Nucleus accumbens (tissue), 56 donors: Measurements from ENCODE around the gene CD81.

ENCODE experiments used
- DNase-seq, 56 donors: peaks; one replicate each; lab custom pipeline; 2025; lab: John Stamatoyannopoulos, UW

Gene CD81

DNA sequence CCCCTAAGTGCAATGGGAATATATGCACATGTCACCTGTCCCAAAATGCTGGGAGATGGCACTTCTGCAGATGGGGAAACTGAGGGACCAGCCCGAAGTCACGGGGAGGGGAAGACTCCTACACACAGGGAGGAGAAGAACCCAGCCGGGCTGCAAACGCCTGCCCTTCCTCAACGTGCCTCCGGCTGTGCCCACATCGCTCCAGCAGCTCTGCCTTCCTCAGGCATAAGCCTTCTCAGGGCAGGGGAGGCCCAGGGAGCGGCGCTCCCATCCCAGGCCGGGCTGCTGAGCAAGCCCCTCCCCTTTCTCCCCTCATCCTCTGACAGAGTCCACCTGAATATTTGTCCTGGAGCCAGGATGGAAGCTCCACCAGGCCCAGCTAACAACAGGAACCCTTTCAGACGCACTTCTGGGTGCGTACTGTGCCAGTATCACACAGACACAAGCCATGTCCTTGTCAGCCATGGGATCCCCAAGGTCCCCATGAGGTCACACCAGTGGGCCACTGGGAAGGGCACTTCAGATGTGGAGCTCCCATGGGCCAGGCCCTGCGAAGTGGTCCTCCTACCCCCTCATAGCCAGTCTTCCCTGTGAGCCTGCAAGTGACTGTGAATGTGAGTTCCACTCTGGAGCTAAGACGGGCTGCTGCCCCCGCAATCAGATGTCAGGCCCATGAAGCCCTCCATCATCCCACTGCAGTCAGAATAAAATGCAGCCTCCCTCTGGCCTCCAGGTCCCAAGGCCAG is 2.5 kb upstream of the CD81 start:
- no peak for DNase-seq

DNA sequence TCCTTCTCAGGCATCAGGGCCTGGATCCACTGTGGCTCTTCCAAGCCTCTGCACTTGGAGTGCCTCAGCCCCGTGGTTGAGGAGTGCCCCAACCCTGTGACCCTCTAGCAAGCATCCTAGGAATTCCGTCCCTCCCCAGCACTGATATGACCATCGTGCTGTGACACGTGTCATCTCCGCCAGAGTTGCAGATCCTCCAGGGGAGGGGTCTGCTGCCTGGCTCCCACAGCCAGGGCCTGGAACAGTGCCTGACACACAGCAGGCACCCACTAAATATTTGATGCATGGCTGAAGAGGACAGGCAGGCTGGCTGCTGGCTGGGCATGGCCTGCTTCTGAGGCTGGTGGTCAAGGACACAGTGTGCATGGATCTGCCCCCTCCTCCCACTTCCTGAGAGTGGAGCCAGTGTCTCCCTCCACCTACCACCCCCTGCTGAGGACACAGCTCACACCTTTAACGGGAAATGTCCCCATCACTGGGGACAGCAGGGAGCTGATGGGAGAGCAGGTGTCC is 1.7 kb upstream of the CD81 start:
- DNase-seq, result no peak

DNA sequence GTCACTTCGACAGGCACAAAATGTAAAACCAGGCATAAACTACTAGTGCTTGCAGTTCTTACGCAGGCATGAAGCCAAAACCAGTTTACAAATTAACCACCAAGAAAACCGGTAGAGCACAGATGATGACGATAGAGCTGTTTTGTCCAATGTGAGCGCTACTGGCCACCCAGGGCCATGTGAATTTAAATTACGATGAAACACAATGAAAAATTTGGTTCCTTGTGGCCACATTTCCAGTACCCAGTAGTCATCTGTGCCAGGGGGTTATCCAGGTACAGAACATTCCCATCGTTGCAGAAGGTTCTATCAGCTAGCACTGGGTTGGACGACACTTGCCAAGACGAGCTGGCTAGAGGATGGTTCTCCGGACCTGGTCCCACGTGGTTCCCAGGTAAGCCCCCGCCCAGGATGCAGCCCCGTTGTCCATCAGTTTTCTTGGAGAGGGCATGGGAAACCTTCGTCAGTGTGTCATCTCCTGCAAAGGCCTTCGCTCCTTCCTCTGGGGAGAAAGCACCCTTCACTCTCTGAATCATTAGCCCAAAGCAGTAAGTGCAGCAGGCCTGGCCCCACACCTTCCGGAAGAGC is 1.1 kb upstream of the CD81 start:
- no peak for DNase-seq

DNA sequence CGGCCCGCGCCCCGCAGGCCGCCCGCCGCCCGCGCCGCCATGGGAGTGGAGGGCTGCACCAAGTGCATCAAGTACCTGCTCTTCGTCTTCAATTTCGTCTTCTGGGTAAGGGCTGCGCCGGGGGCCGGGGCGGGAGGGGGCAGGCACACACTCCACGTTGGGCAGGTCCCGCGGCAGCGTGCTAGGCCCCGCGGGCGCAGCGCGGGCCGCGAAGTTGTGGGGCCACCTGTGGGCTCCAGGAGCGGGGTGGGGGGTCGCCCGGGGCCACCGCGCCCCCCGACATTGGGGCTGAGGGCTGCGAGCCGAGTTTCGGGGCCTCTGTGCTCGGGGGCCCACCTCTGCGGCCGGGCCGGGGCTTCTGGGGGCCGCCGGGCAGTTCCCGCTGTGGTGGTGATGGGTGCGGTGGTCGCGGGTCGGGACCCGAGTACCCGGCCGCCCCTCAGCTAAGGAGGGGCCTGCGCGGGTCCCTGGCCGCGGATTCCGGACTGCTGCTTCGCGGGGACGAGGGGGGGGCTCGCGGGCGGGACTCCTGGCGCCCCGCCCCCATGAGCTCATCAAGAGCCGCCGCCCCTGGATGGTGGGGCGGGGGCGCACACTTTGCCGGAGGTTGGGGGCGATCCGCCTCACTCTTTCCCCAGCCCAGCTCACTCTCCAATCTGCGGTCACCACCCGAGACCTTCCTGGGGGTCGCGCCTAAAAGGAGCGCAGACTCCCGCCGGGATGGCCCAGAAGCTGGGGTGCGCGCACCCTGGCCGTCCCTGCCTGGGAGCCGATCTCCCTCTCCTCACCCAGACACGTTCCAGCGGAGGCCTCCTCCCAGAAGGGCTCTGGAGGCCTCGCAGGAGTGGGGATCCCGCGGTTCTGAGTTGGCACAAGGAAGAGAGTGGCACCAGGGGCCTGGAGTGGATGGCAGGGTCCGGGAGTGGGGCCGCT is 667 bp downstream of the CD81 start:
- DNase-seq, result peak in 34 of 56 donors; percentile 14 to 82 (median 46)

DNA sequence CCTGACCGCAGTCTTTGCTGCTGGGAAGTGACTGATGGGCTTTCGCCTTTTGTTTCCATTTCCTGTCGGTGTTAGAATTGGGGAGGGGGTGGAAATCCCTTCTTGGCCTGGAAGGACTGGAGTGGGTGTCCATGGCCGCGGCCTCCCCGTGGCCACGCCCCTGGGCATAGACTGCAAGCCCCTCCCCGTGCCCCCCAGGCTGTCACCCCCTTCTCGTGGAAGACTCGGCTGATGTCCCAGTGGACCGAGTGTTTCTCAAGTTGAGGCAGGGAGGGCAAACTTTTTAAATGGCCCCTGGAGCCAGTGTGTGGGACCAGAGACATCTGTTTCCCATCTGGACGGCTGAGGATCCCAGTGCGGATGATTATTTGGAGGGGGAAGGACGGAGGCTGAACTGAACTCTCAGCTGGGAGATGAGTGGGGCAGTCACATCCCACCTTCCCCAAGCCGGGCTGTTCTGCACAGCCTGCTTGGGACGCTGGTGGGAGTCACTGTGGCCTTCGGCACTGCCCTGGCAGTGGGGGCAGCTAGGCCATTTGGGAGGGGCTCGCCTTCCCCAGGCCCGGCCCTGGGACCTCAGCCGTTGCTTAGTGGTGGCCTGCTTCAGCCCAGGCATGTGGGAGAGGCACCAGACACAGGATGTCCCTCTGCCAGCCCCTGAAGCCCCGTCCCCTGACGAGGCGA is 1.6 kb downstream of the CD81 start:
- DNase-seq, result peak in 2 of 56 donors; percentile 16 to 38

DNA sequence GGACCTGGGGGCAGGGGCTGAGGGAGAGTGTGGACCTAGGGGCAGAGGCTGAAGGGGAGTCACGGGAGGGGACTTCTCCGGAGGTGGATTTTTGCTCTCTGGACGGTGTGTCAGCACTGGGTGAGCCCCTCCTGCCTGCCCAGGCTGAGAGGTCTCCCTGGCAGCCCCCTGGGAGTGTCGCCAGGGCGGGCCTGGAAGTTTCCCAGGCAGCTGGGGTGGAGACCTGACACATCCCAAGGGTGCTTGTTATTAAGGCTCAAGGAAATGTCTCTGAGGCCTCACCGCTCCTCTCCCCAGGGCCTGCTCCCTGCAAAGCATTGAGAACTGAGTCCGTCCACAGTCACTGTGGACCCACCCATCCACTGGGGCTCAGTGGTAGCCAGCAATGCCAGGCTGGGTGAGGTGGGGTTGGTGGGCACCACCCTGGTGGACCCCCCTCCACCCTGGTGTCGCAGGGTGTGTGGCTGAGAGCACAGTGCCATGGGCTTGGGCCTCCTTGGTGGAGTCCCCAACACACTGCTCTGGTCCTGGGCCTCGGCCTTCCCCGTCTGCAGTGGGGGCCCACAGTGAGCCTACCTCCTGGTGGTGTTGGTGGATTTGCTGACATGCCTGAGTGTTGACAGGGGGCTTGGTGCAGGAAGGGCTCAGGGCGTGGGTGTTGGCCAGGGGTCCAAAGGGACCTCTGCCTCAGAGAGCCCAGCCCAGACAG is 2.5 kb downstream of the CD81 start:
- DNase-seq, result peak in 1 of 56 donors; percentile 30

DNA sequence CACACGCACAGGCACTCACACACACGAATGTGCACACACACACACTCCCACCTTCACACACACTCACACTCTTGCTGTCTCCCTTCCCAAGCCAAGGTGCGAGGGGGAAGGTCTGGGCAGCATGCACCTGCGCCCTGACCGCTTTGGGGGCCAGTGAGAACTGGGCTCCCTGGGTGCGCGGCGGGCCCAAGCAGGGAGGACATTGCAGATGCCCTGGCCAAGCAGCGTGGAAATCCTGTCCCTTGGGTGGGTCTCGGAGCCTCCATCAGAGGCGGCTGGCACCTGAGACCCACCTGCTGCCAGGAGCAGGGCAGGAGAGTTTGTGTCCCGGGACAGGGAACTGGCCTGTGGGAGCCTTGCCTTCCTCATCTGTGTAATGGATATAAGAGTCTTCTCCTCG is 3.3 kb downstream of the CD81 start:
- DNase-seq, result no peak

DNA sequence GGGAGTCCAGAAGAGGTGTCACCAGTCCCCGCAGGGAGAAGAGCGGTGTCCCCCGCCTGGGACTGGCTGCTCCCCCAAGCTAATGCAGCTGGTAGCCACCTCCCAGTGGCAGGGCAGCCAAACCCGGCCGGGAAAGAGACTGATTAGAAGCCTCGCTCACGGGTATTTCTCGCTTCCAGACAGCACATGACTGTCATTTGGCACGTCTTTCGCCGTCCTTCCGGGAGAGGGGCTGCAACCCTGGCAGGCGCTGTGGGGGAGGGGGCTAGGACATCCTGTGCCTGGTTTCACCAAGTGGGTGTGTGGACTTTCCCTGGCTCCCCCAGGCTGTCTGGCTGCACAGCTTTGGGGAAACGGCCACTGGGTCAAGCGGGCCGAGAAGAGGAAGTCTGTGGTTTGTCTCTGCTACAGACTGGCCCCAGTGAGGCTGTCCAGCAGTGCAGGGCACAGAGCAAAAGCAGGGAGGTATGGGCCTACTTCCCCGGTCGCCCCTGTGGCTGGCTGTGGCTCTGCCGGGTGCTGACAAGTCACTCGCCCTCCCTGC is 3.8 kb downstream of the CD81 start:
- DNase-seq, result peak in 34 of 56 donors; percentile 19 to 72 (median 46)

DNA sequence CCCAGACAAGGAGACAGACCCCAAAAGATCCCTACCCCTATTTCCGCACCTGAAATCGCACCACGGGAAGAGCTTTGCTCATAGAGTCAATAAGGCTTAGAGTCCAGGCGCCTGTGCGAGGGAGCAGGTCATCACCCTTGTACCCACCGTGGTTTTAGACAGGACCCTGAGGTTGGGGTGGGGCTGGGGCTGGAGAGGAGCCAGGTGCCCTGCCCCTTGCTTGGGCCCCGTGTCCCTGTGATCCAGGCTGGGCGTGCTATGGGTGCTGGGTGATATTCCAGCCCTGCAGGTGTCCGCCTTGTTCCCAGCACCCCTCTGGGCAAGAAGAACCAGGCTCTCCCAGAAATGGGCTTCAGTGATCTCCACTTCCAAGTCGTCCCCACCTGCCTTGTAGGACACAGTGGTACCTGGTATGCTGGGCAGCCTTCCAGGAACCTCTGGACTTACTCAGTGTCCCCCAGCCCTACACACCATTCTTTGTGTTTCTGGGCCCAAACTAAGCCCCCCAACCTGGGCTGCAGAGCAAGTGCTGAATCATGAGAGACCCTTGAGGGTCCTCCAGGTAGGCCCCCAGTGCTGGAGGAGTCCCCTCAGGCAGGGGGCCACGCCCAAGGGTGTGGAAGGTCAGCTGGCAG is 4.5 kb downstream of the CD81 start:
- no peak for DNase-seq

DNA sequence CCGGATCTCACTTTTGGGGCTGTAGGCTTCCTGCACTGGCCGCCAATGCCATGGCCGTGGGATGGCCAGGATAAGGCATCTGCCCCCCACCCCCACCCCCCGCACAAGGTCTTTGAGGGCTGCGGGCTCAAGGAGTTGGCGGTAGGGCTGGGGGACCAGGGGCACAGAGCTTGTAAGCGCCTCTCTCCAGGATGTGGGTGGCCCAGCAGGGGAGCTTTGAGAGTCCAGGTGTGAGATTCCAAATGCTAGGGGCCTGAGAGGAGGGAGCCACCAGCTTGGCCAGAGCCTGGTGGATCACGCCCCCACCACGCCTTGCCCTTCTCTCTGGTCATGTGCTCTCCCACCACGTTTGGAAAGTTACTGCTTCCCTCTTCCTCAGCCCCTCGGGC is 5.0 kb downstream of the CD81 start:
- DNase-seq, result no peak

DNA sequence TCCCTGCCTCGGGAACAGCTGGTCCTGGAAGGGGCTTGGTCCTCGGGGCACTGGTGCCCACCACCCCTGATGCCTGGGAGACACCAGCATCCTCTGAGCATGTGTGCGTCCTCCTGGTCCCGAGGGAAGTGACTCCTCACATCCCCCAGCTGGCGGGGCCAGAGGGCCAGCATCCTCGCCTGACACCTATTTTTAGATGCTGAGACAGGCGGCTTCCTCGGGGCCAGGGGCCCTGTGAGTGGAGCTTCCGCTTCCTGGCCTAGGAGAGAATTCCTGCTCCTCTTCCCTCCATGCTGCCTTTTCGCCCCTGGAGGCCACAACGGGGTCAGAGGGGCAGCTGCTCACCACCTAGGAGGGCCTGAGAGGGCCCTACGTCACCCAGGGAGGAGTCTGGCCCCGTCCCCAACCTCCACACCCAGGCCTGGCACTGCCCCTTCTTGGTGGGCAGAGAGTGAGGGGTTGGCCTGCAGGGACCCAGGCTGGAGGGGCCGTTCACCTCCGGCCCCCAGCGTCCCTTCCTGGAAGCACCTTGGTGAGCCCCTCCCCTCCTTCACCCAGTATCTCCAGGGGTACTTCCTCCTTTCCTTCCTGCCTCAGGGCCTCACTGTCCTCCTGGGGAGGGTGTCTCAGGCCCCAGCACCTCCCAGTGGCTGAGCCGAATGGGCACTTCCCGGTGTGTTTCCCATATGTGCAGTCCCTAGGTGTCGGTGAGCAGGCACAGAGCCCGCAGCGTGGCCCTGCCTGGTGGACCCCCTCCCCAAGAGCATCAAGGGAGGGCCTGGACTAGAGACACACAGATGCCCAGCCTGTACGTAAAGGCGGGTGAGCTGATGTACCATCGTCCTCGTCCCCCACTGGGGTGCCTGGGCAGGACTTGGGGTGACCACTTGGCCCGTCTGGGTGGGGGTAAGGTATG is 6.1 kb downstream of the CD81 start:
- peak in 14 of 56 donors; percentile 11 to 57 (median 33) for DNase-seq

- DNase-seq, result peak in 16 of 56 donors; percentile 25 to 76 (median 38)
Measured at GRCh38 chr11:2383852-2384804, 7.0 kb downstream of the CD81 start.

- peak in 9 of 56 donors; percentile 12 to 57 (median 35) for DNase-seq
Measured at GRCh38 chr11:2385156-2386151, 8.3 kb downstream of the CD81 start.

GRCh38 chr11:2386591-2386990 is 9.5 kb downstream of the CD81 start:
- no peak for DNase-seq

DNA sequence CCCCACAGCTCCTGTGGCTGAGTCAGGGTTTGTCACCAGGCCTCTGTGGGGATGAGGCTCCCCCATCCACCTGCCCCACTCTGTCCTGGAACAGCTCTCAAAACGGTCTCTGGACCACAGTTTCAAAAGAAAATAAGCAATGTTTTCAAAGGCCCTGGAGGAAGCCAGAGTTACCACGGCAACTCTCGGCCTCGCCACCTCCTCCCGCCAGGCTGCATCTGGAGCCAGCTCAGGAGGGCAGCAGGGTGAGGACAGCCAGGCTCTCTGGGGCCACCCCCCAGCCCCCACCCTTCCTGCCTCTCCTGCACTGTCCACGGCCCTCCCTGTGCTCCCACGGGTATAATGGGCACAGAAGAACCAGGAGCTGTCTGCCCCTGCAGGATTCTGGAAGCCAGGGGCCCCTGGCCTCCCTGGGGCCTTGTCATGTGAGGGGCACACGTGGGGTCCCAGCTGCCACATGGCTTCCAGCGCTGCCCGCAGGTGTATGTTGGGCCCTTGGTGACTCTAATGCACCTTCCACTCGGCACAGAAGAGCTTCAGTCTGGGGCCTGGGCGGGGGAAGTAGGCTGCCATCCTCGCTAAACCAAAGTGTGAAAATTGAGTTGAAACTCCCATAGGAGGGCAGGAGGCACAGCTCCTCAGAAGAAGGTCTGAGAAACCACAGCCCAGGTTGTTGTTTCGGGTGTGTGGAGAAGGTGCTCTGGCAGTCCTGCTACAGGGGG is 10.3 kb downstream of the CD81 start:
- DNase-seq, result peak in 28 of 56 donors; percentile 12 to 75 (median 45)
